ENCODE data around the gene BCR.

The BCR gene

DNA sequence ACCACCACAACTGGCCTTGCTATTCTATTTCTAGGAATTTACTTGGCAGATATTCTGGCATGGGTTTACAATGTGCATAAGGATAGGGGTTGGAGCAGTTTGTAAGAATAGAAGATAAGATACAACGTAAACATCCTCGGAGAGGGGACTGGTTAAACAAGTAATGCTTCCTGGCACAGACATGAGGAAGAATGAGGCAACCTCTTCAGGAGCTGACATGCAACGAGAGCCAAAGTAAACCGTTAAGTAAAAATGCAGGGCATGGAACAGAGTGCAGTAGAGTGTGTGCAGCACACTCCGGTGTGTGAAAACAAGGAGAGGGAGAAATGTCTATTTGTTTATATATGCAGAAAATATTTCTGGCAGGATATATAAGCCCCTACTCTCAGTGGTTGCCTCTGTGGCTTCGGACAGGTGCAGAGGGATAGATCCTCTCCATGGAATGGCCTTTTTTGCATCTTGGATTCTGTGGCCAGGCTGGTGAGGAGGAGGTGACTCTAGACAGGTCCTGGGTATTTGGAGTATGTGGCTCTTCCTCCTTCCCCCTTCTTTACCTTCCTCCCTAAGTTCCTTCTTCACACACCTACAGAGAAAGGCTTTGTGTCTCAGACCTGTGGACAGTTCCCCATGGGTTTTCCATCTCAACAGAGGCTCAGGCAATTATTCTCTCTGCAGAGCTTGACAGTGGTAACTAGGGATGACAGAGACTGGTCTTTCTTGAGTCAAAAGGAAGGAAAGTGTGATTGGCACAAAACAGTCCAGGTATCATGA lies 32.5 kb upstream of the BCR start:
- DNase-seq = no peak
- in situ Hi-C loops (cut with HindIII; ENCODE audit: low pct_ligation_motif_present, low pct_unique_long_range_greater_than_20kb, low sequenced_read_pairs) = no loop called here

DNA sequence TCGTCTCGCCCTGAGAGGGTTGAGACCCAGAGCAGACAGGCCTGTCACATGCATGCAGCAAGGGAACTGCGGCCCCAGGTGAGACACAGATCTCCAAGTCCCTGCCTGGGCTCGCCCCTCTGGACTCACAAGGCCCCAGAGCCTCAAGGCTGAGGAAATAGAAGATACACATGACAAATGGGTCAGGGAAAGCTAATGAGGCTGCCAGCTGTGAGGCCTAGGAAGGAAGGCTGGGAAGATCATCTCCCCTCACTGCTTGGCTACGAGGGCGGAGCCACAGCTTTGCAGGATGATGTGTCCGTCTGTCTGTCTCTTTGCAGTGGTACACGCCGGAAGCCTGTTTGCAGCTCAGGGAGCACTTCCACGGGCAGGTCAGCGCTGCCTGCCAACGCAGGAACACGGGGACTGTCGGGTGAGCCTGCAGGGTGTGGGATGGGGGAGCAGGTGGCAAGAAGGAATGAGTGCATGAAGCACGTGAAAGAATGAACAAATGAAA lies 30.5 kb upstream of the BCR start:
- DNase-seq = no peak
- in situ Hi-C loops (cut with HindIII; ENCODE audit: low pct_ligation_motif_present, low pct_unique_long_range_greater_than_20kb, low sequenced_read_pairs) = no loop called here

DNA sequence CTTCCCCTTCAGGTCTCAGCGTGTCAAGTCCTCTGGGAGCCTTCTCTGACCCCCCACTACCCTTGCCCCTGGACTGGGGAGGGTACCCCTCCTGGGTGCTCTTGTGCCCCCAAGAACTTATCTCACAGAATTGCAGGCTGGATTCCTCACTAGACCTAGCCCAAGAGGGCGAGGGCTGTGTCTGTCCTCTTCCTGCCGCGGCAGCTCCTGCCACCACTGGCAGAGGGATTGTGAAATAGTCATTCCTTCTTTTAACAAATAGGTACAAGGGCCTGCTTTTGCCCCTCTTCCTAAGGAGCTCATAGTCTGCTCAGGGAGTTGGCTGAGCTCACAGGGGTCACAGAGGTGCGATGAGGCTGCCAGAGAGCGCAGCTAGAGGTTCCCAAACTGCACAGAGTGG lies 29.5 kb upstream of the BCR start:
- in situ Hi-C loops (cut with HindIII; ENCODE audit: low pct_ligation_motif_present, low pct_unique_long_range_greater_than_20kb, low sequenced_read_pairs) = no loop called here
- no peak for DNase-seq

DNA sequence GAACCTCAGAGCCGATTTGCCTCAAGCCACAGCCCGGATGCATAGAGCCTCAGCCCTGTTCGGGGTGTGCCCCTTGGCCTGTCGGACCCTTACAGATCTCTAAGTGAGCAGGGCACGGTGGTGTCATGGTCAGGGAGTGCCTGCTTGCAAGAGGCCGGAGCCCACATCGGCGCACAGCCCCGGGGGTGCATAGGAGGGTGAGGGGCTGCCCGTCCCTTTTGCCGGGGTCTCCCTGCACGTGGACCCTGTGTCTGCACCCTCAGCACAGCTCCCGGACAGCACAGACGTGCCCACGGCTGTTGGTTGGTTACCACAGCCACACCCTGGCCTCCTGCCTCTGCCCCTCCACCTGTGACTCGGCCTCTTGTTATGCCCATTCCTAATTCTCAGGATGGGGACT lies 28.5 kb upstream of the BCR start:
- DNase-seq = no peak
- in situ Hi-C loops (cut with HindIII; ENCODE audit: low pct_ligation_motif_present, low pct_unique_long_range_greater_than_20kb, low sequenced_read_pairs) = no loop called here

DNA sequence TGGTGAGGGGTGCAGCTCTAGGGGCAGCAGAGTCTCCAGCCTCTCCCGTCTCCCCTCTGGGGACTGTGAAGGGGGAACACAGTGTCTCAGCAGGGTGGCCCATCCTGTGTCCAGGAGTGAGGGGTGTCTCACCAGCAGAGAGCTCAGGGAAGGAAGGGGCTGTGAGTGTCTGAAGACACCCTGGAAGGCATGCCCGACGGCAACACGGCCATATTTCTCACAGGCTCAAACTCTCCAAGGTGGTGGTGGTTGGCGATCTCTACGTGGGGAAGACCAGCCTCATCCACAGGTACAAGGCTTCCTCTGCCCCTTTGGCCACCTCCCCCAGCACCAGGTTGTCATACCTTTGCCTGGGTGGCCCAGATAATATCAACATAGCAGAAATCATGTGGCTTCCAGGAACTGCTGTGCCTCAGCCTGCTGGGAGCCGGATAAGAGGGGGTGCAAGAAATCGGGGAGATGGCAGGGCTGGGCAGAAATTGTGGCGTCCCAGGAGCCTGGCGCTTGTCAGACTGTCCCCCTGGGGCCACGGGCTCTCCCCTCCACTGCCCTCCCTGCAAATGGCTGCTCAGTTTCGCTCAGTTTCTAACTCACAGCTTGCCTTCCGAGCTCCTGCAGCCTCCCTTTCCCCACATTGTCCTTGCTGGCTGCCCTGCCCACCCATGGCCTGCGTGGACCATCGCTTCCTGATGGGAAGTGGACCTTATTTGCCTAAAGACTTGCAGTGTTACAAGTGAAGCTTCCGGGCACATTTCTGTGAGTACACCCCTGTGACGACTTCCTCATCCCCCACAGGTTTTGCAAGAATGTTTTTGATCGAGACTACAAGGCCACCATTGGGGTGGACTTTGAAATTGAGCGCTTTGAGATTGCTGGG lies 27.8 kb upstream of the BCR start:
- in situ Hi-C loops (cut with HindIII; ENCODE audit: low pct_ligation_motif_present, low pct_unique_long_range_greater_than_20kb, low sequenced_read_pairs) = no loop called here
- DNase-seq = no peak

DNA sequence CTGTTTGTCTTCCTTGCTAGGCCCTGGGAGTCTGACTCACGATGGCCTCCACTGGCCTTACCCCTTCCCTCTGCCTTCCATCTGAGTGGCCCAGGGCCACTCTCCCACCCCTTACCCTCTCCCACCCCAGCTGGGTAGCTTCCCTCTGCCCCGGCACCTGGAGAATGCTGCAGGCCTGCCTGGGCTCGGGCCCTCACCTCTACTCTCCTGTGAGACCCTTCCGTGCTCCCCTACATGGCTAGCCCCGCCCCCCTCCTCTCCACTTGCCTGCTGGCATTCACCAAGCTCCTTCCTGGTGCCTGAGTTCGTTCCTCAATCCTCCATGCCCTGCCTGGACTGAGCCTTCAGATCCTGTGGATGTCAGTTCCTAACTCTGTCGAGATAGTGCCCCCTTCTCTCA lies 26.3 kb upstream of the BCR start:
- no peak for DNase-seq
- in situ Hi-C loops (cut with HindIII; ENCODE audit: low pct_ligation_motif_present, low pct_unique_long_range_greater_than_20kb, low sequenced_read_pairs) = no loop called here

DNA sequence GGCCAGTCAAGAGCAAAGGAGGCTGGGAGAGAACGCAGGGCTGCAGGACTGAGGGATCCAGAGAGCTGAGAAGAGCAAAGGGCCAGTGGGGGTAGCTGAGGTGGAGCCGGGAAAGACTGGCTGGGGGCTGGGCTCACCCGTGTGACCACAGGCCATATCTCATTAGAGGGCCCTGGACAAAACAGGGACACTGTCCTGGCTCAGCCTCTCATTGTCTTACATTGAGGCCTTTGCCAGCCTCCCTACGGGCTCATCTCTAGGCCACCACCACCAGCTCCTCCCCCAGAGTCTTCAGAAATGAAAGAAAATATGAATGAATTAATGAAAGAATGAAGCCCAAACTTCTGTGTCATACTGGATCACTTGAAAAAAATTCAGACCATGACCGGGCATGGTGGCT lies 25.8 kb upstream of the BCR start:
- in situ Hi-C loops (cut with HindIII; ENCODE audit: low pct_ligation_motif_present, low pct_unique_long_range_greater_than_20kb, low sequenced_read_pairs) = no loop called here
- no peak for DNase-seq

DNA sequence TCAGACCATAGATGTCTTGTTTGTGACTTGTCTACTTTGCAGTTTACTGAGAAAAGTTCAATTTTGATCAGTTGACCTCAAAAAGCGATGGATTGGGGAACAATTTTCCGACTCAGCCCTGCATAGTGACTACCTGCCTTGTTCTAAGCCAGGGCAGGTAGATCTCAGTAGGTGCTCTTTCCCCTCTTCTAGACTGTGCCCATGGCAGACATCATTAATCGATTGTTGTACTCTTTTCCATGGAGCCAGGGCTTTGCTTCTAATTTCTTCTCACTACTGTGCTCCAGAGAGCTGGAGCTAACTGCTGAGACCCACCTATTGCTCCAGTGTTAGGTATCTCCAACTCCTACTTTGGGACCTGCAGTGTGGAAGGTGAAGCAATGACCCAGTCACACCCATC lies 25.2 kb upstream of the BCR start:
- in situ Hi-C loops (cut with HindIII; ENCODE audit: low pct_ligation_motif_present, low pct_unique_long_range_greater_than_20kb, low sequenced_read_pairs) = no loop called here
- no peak for DNase-seq

DNA sequence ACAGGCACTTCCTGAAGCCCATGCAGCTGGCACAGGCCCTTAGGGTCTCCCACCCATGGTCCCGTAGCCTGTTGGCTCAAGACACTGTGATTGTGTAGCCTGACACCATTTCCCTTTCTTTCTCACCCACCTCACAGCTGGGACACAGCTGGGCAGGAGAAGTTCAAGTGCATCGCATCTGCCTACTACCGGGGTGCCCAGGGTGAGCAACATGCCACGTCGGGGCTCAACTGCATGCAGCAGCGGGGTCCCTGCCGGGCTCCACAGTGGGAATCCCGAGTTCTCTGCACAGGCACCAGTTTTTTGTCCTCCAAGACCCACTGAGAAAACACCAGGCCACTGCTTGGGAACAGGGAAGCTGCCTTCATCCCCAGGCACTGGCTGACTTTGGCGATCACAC lies 24.5 kb upstream of the BCR start:
- in situ Hi-C loops (cut with HindIII; ENCODE audit: low pct_ligation_motif_present, low pct_unique_long_range_greater_than_20kb, low sequenced_read_pairs) = no loop called here
- DNase-seq = no peak

DNA sequence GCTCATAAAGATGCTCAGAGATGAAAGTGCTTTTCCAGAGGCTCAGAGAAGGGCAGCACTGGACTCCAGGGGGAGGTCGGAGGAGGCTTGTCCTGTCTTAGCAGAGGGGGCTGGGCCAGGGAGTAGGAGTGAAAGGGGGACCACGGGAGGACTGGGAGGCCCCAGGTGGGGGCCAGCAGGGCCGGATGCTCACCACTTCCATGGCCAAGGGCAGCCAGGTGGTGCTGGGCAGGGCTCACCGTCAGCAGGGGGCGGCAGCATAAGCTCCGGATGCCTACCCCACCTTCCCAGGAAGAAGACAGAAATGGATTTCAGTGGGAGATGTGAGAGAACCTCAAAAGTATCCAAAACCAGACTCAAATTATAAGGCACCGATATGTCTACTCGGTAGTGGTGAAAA lies 24.0 kb upstream of the BCR start:
- in situ Hi-C loops (cut with HindIII; ENCODE audit: low pct_ligation_motif_present, low pct_unique_long_range_greater_than_20kb, low sequenced_read_pairs) = no loop called here
- DNase-seq = no peak

DNA sequence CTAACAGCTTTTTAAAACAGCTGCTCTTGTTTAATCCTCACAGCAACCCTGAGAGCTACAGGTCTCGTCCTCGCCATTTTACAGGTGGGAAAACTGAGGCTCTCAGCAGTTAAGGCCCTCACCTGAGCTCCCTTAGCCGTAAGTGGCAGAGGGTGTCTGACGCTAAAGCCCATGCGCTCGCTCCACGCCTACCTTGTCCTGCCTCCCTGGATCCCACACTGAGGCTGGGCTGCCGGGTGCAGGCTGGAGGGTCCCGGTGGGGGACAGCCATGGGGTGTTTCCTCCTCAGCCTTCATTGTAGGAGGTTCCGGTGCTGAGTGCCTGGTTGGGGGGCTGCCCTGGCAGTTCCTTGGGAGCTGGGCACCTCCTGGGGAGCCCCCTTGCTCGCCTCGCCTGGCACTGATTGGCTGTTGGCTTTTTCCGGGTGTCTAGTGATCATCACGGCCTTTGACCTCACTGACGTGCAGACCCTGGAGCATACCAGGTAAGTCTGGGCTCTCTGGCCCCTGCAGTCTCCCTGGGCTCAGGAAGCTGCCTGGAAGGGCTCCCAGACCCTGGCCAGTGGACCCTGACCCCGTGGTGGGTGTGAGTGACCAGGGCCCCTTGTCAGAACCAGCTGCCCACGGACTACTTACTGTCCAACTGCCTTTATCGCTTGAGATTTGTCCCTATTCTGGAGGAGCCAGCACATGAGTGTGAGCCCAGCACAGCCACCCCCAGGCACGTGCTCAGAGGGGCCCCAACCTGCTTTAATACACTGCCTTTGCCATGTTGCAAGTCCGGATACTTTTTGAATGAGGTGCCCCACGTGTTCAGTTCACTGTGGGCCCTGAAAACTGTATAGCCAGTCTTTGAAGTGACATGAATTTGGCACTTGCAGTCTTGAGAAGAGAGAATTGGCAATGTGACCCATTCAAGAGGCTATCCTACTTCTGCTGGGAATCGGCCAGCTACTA lies 22.5 kb upstream of the BCR start:
- no peak for DNase-seq
- in situ Hi-C loops (cut with HindIII; ENCODE audit: low pct_ligation_motif_present, low pct_unique_long_range_greater_than_20kb, low sequenced_read_pairs) = no loop called here

DNA sequence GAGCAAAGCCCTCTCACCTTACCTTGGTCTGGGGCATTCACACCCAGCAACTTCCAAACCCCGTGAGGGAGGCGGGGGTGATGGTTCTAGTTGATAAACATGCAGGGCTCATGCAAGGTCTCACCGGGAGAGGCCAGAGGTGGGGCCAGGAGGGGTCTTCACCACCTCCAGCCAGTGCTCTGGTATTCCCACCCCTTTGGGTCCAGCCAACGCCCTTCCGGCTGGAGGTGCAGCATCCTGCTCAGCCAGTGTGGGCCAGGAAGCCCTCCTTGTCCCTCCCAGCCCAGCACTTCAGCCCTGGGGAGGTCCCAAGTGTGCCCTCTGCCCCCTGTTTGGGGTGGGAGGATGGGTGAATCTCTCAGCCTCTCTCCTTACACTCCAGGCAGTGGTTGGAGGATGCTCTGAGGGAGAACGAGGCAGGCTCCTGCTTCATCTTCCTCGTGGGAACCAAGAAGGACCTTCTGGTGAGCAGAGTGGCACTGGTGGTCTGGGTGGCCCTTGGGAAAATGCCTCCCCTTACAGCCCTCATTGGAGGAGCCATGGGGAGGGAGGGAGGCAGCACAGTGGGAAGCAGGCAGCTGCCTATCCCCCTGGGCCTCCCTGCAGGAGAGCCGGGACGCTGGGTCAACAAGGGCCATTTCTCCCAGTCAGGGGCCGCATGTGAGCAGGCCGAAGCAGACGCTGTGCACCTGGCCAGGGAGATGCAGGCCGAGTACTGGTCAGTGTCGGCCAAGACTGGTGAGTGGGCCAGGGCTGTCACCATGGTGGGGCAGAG lies 21.6 kb upstream of the BCR start:
- DNase-seq = no peak
- in situ Hi-C loops (cut with HindIII; ENCODE audit: low pct_ligation_motif_present, low pct_unique_long_range_greater_than_20kb, low sequenced_read_pairs) = no loop called here

DNA sequence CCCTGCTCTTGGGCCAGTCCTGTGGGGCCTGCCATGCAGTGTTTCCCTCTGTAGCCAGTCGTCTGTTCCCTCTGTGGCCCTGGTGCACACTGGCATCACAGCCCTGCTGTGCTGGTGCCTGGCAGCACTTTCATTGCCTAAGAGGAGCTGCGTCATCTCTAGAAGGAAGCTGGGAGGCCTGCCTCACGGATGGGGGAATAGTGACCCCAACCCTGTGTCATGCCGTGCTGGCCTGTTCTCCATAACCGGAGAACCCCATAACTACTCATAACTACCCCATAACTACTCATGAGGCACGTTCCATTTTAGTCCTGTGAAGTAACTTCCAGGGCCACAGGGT lies 21.0 kb upstream of the BCR start:
- in situ Hi-C loops (cut with HindIII; ENCODE audit: low pct_ligation_motif_present, low pct_unique_long_range_greater_than_20kb, low sequenced_read_pairs) = no loop called here
- no peak for DNase-seq

DNA sequence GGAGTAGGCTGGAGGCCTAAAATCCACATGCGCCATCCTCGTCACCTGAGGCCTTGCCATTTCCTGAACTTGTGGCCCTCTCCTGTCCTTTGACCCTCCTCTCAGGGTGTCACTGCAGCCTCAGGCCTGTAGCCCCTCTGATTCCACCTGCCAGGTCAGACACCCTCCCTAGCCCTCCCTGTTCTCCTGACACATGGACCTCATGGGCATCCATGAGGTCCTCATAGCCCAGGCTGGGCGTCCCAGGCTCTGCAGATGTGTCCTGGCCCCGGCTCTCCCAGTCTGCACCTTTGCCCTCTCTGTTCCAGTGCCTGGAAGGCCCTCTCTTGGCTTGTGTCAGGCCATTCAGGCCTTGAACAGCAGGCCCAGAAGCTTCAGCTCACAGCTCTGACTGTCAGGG lies 19.3 kb upstream of the BCR start:
- in situ Hi-C loops (cut with HindIII; ENCODE audit: low pct_ligation_motif_present, low pct_unique_long_range_greater_than_20kb, low sequenced_read_pairs) = no loop called here
- no peak for DNase-seq

DNA sequence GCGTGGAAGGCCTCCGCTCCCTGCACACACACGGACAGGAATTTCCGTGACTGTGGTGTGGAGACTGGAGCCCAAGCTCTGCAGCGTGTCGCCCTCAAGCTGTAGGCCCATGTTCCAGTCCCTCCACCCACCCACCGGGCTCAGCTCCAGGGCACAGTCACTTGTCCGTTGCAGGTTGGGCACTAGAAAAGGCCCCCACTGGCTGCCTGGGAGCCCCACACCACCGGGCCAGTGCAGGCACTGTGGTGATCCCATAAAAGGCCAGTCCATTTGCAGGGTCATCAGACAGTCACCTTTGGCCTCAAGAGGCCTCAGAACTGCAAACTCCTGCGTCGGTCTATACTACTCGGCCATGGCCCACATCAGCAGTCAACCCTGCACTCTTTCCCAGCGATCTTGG lies 18.7 kb upstream of the BCR start:
- DNase-seq = no peak
- in situ Hi-C loops (cut with HindIII; ENCODE audit: low pct_ligation_motif_present, low pct_unique_long_range_greater_than_20kb, low sequenced_read_pairs) = no loop called here

DNA sequence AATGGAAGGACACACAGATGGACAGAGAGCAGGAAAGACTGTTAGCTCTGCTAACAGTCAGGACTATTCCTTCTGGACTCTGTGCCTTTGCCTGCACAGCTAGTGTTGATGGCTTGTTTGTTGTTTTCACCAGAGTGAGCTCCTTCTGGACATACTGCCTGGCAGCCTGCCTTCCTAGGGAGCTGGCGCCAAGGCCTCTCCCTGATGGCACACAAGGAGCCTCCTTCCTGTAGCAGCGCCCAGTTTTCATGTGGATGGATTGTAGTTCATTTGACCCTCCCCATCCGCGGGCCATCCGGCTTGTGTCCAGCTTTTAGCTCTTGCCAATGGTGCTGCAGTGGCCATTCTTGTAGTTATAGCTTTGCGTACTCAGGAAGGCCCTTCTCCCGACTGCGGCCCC lies 16.6 kb upstream of the BCR start:
- no peak for DNase-seq
- in situ Hi-C loops (cut with HindIII; ENCODE audit: low pct_ligation_motif_present, low pct_unique_long_range_greater_than_20kb, low sequenced_read_pairs) = no loop called here

DNA sequence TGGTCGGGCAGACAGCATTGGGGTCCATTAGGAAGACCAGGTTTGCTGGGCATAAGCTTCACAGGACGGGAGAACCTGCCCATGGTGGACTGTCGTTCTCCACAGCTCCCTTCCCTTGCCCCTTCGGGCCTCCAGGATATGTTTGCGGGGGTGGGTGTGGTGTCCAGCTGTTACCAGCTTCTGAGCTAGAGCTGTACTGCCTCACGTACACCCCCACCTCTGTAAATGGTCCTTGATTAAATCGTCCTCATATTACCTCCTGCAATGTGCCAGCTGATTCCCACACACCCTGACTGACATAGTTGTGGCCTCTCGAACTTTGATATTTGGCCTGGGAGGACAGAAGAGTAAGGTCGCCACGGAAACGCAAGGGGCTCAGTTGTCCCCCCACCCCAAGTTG lies 16.2 kb upstream of the BCR start:
- DNase-seq = no peak
- in situ Hi-C loops (cut with HindIII; ENCODE audit: low pct_ligation_motif_present, low pct_unique_long_range_greater_than_20kb, low sequenced_read_pairs) = no loop called here

DNA sequence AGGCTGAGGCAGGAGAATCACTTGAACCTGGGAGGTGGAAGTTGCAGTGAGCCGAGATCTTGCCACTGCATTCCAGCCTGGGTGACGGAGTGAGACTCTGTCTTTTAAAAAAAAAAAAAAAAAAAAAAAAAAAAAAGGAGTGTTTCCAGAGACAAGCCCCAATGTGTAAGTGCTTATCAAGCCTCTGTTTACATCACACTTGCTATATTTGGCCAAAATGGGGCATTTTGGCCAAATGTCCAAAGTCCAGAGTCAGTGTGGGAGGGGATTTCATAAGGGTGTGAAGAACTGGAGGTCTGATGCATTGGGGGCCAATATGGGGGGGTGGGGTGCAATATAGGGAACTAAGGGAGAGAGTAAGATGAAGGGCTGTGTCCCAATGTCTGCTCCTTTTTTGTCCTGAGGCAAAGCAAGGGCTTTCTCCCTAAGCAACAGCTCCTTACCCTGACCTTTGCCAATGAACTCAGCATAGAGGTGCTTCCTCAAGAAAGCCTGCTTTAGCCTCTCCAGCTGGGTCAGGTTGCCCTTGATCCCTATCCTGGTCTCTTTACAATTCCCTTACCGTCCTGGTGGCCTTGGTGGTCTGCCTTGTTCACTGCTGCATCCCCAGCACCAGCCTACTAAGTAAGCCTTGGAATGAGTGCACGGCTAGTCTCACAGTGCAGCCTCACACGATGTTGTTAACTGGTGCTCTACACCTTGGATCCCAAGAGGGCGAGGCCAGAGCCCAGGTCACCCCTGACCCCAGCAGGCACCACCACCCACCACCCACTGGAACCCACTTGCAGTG lies 14.1 kb upstream of the BCR start:
- in situ Hi-C loops (cut with HindIII; ENCODE audit: low pct_ligation_motif_present, low pct_unique_long_range_greater_than_20kb, low sequenced_read_pairs) = no loop called here
- no peak for DNase-seq

Data from ACHN (cell line).